Measurements from ENCODE around the gene DUS2.
"Not testable (repeated sequence)": the region's sequence is repeated elsewhere in the genome, so short reads cannot be mapped to it uniquely, and the experiment has no call there.

Gene DUS2

GRCh38 chr16:68091380-68092261 is 68.5 kb downstream of the DUS2 start:
- no peak for DNase-seq (ENCODE audit: low spot score)

DNA sequence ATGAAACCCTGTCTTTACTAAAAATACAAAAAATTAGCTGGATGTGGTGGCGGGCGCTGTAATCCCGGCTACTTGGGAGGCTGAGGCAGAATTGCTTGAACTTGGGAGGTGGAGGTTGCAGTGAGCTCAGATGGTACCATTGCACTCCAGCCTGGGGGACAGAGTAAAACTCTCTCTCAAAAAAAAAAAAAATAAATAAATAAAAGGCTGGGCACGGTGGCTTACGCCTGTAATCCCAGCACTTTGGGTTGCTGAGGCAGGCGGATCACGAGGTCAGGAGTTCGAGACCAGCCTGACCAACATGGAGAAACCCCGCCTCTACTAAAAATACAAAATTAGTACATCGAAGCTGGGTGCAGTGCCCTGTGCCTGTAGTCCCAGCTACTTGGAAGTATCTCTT is 69.2 kb downstream of the DUS2 start:
- DNase-seq (ENCODE audit: low spot score), result not testable (repeated sequence)

- no peak for DNase-seq (ENCODE audit: low spot score)
Measured at GRCh38 chr16:68093816-68094613, 70.9 kb downstream of the DUS2 start.

DNA sequence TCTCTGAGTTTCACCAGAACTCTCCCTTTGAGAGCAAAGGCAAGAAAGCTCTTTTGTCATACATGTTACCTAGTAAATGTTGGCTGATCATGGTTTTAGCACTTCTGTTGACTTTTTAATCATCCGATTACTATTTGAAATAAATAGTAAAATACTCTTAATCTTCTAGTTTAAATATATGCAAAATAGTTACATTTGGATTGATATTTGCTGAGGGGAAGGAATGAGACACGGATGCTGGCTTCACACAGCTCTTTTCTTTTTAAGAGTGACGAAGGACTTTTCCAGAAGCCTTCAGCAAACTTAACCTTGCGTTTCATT is 71.5 kb downstream of the DUS2 start:
- no peak for DNase-seq (ENCODE audit: low spot score)

DNA sequence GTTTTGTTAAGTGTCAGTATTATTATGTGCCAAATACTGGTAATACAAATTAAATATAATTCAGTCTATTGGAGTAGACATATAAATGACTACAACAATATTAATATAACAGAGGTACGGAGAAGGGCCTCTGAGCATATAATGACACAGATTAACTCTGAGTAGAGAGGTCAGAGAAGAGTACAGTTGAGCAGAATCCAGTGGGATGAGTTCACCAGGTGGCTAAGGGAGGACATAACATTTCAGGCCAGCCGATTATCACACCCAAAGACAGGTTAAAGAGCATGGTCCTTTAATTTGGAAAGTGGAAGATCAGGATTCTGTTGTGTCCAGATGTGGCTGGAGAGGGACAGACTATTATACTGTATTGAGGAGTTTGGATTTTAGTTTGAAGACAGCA is 73.4 kb downstream of the DUS2 start:
- no peak for DNase-seq (ENCODE audit: low spot score)

GRCh38 chr16:68097088-68097487 is 74.0 kb downstream of the DUS2 start:
- no peak for DNase-seq (ENCODE audit: low spot score)

DNA sequence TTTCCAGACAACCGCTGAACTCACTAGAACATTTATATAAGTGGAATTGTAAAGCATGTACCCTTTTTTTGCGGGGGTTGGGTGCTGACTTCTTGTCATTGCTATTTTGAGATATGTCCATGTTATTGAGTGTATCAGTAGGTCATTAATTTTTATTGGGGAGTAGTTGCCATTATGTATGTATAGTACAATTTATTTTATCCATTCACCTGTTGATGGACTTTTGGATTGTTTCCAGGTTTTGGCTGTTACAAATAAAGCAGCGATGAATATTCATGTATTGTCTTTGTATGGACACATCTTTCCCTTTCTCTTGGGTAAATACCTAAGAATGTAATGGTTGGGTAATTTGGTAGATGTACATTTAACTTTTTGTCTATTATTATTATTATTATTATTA is 74.8 kb downstream of the DUS2 start:
- DNase-seq (ENCODE audit: low spot score), result no peak

GRCh38 chr16:68100488-68100887 is 77.4 kb downstream of the DUS2 start:
- no peak for DNase-seq (ENCODE audit: low spot score)

DNA sequence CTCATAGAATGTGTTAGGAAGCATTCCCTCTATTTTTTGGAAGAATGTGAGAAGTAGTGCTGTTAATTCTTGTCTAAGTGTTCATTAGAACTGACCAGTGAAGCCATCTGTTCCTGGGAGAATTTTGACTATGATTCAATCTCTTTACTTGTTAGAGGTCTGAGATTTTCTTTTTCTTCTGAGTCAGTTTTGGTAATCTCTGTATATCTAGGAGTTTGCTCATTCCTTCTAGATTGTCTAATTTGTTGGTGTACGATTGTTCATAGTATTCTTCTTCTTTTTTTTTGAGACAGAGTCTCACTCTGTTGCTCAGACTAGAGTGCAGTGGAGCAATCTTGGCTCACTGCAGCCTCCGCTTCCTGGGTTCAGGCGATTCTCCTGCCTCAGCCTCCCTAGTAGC is 82.5 kb downstream of the DUS2 start:
- no peak for DNase-seq (ENCODE audit: low spot score)

DNA sequence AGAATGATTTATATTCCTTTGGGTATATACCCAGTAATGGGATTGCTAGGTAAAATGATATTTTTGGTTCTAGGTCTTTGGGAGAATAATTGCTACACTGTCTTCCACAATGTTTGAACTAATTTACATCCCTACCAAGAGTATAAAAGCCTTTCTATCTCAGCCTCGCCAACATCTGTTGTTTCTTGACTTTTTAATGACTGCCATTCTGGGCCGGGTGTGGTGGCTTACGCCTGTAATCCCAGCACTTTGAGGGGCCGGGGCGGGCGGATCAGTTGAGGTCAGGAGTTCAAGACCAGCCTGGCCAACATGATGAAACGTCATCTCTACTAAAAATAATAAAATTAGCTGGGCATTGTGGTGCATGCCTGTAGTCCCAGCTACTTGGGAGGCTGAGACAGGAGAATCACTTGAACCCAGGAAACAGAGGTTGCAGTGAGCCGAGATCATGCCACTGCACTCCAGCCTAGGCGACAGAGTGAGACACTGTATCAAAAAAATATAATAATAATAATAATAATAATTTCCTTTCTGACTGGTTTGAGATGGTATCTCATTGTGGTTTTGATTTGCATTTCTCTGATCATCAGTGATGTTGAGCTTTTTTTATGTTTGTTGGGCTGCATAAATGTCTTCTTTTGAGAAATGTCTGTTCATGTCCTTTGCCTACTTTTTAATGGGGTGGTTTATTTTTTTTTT is 84.3 kb downstream of the DUS2 start:
- DNase-seq (ENCODE audit: low spot score), result not testable (repeated sequence)

DNA sequence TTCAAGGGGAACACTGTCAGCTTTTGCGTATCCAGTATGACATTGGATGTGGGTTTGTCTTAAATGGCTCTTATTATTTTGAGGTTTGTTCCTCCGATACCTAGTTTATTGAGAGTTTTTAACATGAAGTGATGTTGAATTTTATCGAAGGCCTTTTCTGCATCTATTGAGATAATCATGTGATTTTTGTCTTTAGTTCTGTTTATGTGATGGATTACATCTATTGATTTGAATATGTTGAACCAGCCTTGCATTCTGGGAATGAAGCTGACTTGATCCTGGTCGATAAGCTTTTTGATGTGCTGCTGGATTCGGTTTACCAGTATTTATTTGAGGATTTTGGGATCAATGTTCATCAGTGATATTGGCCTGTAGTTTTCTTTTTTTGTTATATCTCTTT is 86.1 kb downstream of the DUS2 start:
- DNase-seq (ENCODE audit: low spot score), result not testable (repeated sequence)

- DNase-seq (ENCODE audit: low spot score), result not testable (repeated sequence)
Measured at GRCh38 chr16:68110611-68111010, 87.5 kb downstream of the DUS2 start.

DNA sequence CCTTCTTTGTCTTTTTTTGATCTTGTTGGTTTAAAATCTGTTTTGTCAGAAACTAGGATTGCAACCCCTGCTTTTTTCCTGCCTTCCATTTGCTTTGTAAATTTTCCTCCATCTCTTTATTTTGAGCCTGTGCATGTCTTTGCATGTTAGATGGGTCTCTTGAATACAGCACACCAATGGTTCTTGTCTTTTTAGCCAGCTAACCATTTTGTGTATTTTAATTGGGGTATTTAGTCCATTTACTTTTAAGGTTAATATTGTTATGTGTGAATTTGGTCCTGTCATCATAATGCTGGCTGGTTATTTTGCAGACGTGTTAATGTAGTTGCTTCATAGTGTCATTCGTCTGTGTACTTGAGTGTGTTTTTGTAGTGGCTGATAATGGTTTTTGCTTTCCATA is 88.3 kb downstream of the DUS2 start:
- DNase-seq (ENCODE audit: low spot score), result no peak

- DNase-seq (ENCODE audit: low spot score), result no peak
Measured at GRCh38 chr16:68113059-68113761, 90.1 kb downstream of the DUS2 start.

GRCh38 chr16:68113765-68114240 is 90.7 kb downstream of the DUS2 start:
- DNase-seq (ENCODE audit: low spot score), result no peak

GRCh38 chr16:68114939-68115338 is 91.9 kb downstream of the DUS2 start:
- DNase-seq (ENCODE audit: low spot score), result not testable (repeated sequence)

DNA sequence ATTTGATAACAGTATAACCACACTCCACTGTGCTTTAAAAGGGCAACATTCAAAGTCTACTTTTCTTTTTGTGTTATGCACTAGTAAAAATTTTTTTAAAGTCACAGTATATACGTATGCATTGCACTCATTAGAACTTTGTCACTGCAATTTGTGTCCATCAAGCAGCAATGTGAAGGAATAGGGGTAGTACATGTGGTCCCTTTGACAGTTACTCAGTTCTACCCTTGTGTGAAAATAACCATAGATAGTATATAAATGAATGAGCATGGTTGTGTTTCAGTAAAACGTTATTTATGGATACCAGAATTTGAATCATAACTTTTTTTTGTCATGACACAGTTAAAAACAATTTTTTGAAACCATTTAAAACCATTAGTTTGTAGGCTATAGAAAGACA is 92.8 kb downstream of the DUS2 start:
- no peak for DNase-seq (ENCODE audit: low spot score)

DNA sequence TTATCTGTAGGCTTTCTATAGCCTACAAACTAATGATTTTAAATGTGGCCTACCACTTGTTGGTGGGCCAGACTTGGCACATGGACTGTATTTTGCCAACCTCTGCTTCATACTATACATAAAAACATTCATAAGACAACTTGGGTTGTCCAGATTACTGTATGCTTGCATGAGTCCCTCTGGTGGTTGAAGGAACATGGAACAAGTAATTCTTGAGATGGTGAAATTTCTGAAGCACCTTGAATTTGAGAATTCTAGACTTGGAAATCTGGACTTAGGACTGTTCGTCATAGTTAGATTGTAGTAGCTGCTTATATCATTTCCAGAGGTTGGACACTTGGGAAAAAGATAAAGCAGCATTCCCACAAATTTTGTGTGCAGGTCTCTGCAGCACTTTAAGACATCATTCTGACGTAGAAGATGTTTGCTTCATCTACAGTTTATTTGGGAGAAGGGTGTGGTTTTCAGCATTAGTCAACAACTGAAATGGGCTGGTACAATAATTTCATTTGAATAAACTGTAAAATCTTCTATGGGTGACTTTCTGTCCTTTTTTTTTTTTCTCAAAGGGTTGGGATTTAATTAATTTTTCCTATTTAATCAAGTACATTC is 93.3 kb downstream of the DUS2 start:
- peak; percentile 34 for DNase-seq (ENCODE audit: low spot score)

DNA sequence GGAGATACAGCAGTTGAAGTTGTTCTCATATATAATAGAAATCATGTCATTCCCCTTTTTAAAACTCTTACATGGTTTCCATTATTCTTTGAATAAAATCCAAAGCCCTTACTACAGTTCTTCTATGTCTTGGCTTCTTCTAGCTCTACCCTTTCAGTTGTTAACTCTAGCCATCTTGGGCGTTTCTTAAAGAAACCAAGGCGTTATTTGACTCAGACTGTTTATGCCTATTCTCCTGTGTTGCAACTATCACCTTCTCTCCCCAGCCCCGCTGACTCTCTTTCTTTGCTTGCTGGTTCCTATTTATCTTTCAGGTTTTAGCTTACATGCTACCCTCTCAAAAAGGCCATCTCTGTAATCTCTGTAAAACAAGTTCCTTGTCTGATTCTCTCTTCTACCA is 94.8 kb downstream of the DUS2 start:
- DNase-seq (ENCODE audit: low spot score), result peak; percentile 25

DNA sequence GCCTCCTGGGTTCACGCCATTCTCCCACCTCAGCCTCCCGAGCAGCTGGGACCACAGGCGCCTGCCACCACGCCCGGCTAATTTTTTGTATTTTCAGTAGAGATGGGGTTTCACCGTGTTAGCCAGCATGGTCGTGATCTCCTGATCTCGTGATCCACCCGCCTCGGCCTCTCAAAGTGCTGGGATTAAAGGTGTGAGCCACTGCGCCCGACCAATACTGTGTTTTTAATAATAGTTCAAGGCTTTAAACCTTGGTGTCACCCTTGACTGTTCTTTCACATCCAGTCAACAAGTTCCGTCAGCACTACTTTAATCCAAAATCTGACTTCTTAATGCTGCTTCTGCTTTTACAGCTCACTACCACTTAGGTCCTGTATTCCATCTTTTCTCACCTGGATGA is 95.9 kb downstream of the DUS2 start:
- DNase-seq (ENCODE audit: low spot score), result not testable (repeated sequence)

- not testable (repeated sequence) for DNase-seq (ENCODE audit: low spot score)
Measured at GRCh38 chr16:68120496-68120895, 97.4 kb downstream of the DUS2 start.

DNA sequence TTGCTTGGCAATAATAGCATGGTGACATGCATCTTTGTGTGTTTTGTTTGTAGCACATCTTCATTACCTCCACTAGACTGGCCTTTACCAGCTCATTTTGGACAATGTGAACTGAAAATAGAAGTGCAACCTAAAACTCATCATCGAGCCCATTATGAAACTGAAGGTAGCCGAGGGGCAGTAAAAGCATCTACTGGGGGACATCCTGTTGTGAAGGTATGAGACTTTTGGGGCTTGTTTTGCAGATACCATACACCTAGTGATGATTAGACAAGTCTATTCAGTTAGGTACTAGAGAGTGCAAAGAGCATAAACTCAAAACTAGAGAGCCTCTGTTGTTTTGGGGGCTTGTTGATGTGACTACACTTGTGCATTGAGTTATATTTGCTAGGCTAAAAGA is 103.3 kb downstream of the DUS2 start:
- DNase-seq (ENCODE audit: low spot score), result no peak
